CD4-positive, alpha-beta memory T cell (primary cell): ENCODE results near the gene PRLHR. TPM values are rescaled to one million over a fixed set of nuclear protein-coding genes. Genes with fewer than 3 reads are reported as not detected.

Experiments
- CTCF ChIA-PET: fragments of 350-600 bp; sonication (Branson Sonifier 250); formaldehyde crosslinking; loops from one replicate; lab custom pipeline; 2021; ENCODE audit warnings: inconsistent platforms; ENCODE audit not compliant: partially characterized antibody; lab: Charles Lee
- POLR2A ChIA-PET: fragments of 350-600 bp; sonication (Branson Sonifier 250); formaldehyde crosslinking; loops from one replicate; lab custom pipeline; 2021; ENCODE audit not compliant: partially characterized antibody; lab: Charles Lee
- DNase-seq, 5 donors: peaks; one replicate each; pipeline versions ENCODE4 v3.0.0 to v3.0.0-alpha.2; 2020 to 2022; ENCODE audit warnings: mixed read lengths in 1 of 5
- H3K27ac ChIP-seq: one replicate; pipeline ENCODE4 v1.7.0; 2013; ENCODE audit warnings: low read depth, low read length
- H3K27me3 ChIP-seq: 2 replicates; pipeline ENCODE4 v1.7.0; 2013; ENCODE audit warnings: mild to moderate bottlenecking, low read length, moderate library complexity; ENCODE audit not compliant: insufficient read depth
- H3K36me3 ChIP-seq: 2 replicates; pipeline ENCODE4 v1.7.0; 2013; ENCODE audit warnings: mild to moderate bottlenecking, low read length, moderate library complexity; ENCODE audit not compliant: insufficient read depth
- H3K4me1 ChIP-seq: 2 replicates; pipeline ENCODE4 v1.7.0; 2013; ENCODE audit warnings: mild to moderate bottlenecking, low read length, moderate library complexity; ENCODE audit not compliant: insufficient read depth
- H3K4me3 ChIP-seq, 2 donors: one replicate each; pipeline ENCODE4 v1.7.0; 2013; ENCODE audit warnings: low read length in 2 of 2, mild to moderate bottlenecking in 1 of 2
- H3K9me3 ChIP-seq, 2 donors: one replicate each; pipeline ENCODE4 v1.7.0; 2013; ENCODE audit warnings: low read length in 2 of 2, control low read depth in 1 of 2; ENCODE audit not compliant: control insufficient read depth in 1 of 2
- H3K27ac Mint-ChIP-seq, 7 donors: one replicate each; pipeline ENCODE4 v1.8.0; 2020 to 2021; ENCODE audit warnings: mixed read lengths in 7 of 7, mild to moderate bottlenecking in 6 of 7, inconsistent platforms in 3 of 7, moderate library complexity in 3 of 7
- H3K27me3 Mint-ChIP-seq, 2 donors: one replicate each; pipeline ENCODE4 v1.8.0; 2020 to 2021; ENCODE audit warnings: mixed read lengths in 2 of 2
- H3K36me3 Mint-ChIP-seq, 2 donors: one replicate each; pipeline ENCODE4 v1.8.0; 2020 to 2021; ENCODE audit warnings: mixed read lengths in 2 of 2, inconsistent platforms in 1 of 2, mild to moderate bottlenecking in 1 of 2
- H3K4me1 Mint-ChIP-seq, 4 donors: one replicate each; pipeline ENCODE4 v1.8.0; 2020 to 2021; ENCODE audit warnings: mixed read lengths in 4 of 4, mild to moderate bottlenecking in 1 of 4
- H3K4me3 Mint-ChIP-seq, 8 donors: one replicate each; pipeline ENCODE4 v1.8.0; 2020 to 2021; ENCODE audit warnings: mixed read lengths in 8 of 8, mild to moderate bottlenecking in 7 of 8, moderate library complexity in 6 of 8, inconsistent platforms in 3 of 8
- H3K9me3 Mint-ChIP-seq, 8 donors: one replicate each; pipeline ENCODE4 v1.8.0; 2020 to 2021; ENCODE audit warnings: mixed read lengths in 8 of 8, mild to moderate bottlenecking in 5 of 8, inconsistent platforms in 3 of 8, moderate library complexity in 1 of 8
- intact Hi-C: fragments of 100-400 bp; cut with micrococcal nuclease; formaldehyde crosslinking; loops from one replicate; pipeline ENCODE4 v1.15.1; 2023
- polyA plus RNA-seq, 2 donors: library from polyadenylated mRNA; unstranded; fragments of 300-500 nt; fragmentation: Illumina TruSeq; gene quantifications; one replicate each; pipeline ENCODE4 v1.2.3, GENCODE V29; 2021
- total RNA-seq, 2 experiments: library from RNA; stranded (reverse); gene quantifications; one replicate each; pipeline ENCODE4 v1.2.3, GENCODE V29; 2021

PRLHR gene
- total and polyA plus RNA-seq, 4 experiments from 2014 or later = not detected

DNA sequence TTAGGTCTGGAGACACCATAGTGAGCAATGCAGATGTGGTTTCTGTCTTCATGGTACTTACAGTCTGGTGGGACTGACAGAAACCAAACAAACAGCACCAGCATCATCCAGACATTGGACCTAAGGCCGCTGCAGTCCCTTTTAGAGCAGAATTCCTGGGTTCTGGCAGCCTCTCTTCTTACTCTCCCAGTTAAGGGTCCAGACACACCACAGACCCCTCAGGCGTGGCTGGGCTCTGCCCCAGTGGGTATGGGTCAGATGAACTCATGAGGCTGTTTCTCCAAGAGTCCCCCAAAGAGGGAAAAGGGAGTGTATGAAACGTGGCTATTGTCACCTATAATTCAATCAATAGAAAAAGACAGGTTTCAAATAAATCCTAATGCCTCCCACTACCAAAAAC, 31.3 kb downstream of the PRLHR start:
- H3K4me3 ChIP-seq = no peak overlapping the region
- H3K9me3 ChIP-seq = no peaks in the 10 kb centered on the region
- Mint-ChIP-seq H3K36me3 (no peaks in the 10 kb centered on the region), H3K27me3 (peaks cover 3 to 5% of the 10 kb centered on the region in 2 donors), H3K9me3 (peaks cover 0 to 14% (median 9%) of the 10 kb centered on the region in 8 donors), H3K4me3 (no peak overlapping the region), H3K27ac (no peak overlapping the region), H3K4me1 (peaks cover 0 to 7% (median 1%) of the 10 kb centered on the region in 4 donors)
- no peaks in the 10 kb centered on the region for H3K4me1 ChIP-seq
- ChIA-PET CTCF (interaction anchor here (1.7 to 9.4 kb wide), 2 partner anchors 9 to 156 kb away, joined by 4 to 171 read pairs; no protein-coding TSS in a partner anchor), POLR2A (no interaction called here)
- intact Hi-C loops = no loop called here
- no peaks in the 10 kb centered on the region for H3K27me3 ChIP-seq
- DNase-seq = no peak
- no peaks in the 10 kb centered on the region for H3K36me3 ChIP-seq
- H3K27ac ChIP-seq = no peak overlapping the region

GRCh38 chr10:118563373-118563890, 32.0 kb downstream of the PRLHR start:
- Histone ChIP-seq H3K4me3 (no peak overlapping the region), H3K36me3 (no peaks in the 10 kb centered on the region), H3K27me3 (no peaks in the 10 kb centered on the region), H3K27ac (no peak overlapping the region), H3K4me1 (no peaks in the 10 kb centered on the region), H3K9me3 (no peaks in the 10 kb centered on the region)
- peaks cover 0 to 14% (median 9%) of the 10 kb centered on the region in 8 donors for H3K9me3 Mint-ChIP-seq
- H3K27me3 Mint-ChIP-seq = peaks cover 3 to 6% of the 10 kb centered on the region in 2 donors
- H3K4me3 Mint-ChIP-seq = no peak overlapping the region
- peaks cover 0 to 4% (median under 1%) of the 10 kb centered on the region in 4 donors for H3K4me1 Mint-ChIP-seq
- no peaks in the 10 kb centered on the region for H3K36me3 Mint-ChIP-seq
- DNase-seq = no peak
- ChIA-PET POLR2A (no interaction called here), CTCF (interaction anchor here (1.7 to 9.4 kb wide), 2 partner anchors 10 to 156 kb away, joined by 4 to 171 read pairs; no protein-coding TSS in a partner anchor)
- intact Hi-C loops = no loop called here
- no peak overlapping the region for H3K27ac Mint-ChIP-seq

- H3K27me3 ChIP-seq = no peaks in the 10 kb centered on the region
- H3K4me3 ChIP-seq = no peak overlapping the region
- no peaks in the 10 kb centered on the region for H3K4me1 Mint-ChIP-seq
- no peak overlapping the region for H3K27ac ChIP-seq
- H3K27ac Mint-ChIP-seq = no peak overlapping the region
- H3K36me3 Mint-ChIP-seq = no peaks in the 10 kb centered on the region
- H3K36me3 ChIP-seq = no peaks in the 10 kb centered on the region
- intact Hi-C loops = no loop called here
- peaks cover 3 to 10% of the 10 kb centered on the region in 2 donors for H3K27me3 Mint-ChIP-seq
- no peaks in the 10 kb centered on the region for H3K4me1 ChIP-seq
- no peak for DNase-seq
- H3K9me3 ChIP-seq = no peaks in the 10 kb centered on the region
- POLR2A ChIA-PET = no interaction called here
- CTCF ChIA-PET = no interaction called here
- no peak overlapping the region for H3K4me3 Mint-ChIP-seq
- peaks cover 0 to 14% (median 10%) of the 10 kb centered on the region in 8 donors for H3K9me3 Mint-ChIP-seq
Observed at GRCh38 chr10:118562851-118563250, 32.6 kb downstream of the PRLHR start.

GRCh38 chr10:118557946-118558345, 37.5 kb downstream of the PRLHR start:
- CTCF ChIA-PET = interaction anchor here (1.3 to 2.6 kb wide), 2 partner anchors 11 to 14 kb away, joined by 5 to 12 read pairs; no protein-coding TSS in a partner anchor
- Histone ChIP-seq H3K36me3 (no peaks in the 10 kb centered on the region), H3K4me3 (no peak overlapping the region), H3K4me1 (no peaks in the 10 kb centered on the region), H3K27ac (no peak overlapping the region), H3K27me3 (no peaks in the 10 kb centered on the region), H3K9me3 (no peaks in the 10 kb centered on the region)
- Mint-ChIP-seq H3K36me3 (no peaks in the 10 kb centered on the region), H3K27me3 (peaks cover 15 to 31% of the 10 kb centered on the region in 2 donors), H3K9me3 (peaks cover 0 to 25% (median 15%) of the 10 kb centered on the region in 8 donors), H3K4me1 (no peaks in the 10 kb centered on the region), H3K4me3 (no peak overlapping the region), H3K27ac (no peak overlapping the region)
- POLR2A ChIA-PET = no interaction called here
- no peak for DNase-seq
- intact Hi-C loops = no loop called here

GRCh38 chr10:118551535-118552100, 43.8 kb downstream of the PRLHR start:
- H3K36me3 ChIP-seq = no peaks in the 10 kb centered on the region
- H3K9me3 ChIP-seq = no peaks in the 10 kb centered on the region
- Mint-ChIP-seq H3K27ac (no peak overlapping the region), H3K4me3 (no peak overlapping the region), H3K9me3 (peaks cover 2 to 10% (median 4%) of the 10 kb centered on the region in 8 donors), H3K36me3 (no peaks in the 10 kb centered on the region), H3K27me3 (peaks cover 28 to 33% of the 10 kb centered on the region in 2 donors), H3K4me1 (no peaks in the 10 kb centered on the region)
- DNase-seq = no peak
- peaks cover 2% of the 10 kb centered on the region for H3K27me3 ChIP-seq
- intact Hi-C loops = no loop called here
- ChIA-PET POLR2A (no interaction called here), CTCF (no interaction called here)
- H3K4me1 ChIP-seq = no peaks in the 10 kb centered on the region
- no peak overlapping the region for H3K4me3 ChIP-seq
- H3K27ac ChIP-seq = no peak overlapping the region

- CTCF ChIA-PET = interaction anchor here (0.9 kb wide), 1 partner anchor 22 kb away, joined by 3 read pairs; no protein-coding TSS in a partner anchor
- H3K36me3 Mint-ChIP-seq = no peaks in the 10 kb centered on the region
- no peak overlapping the region for H3K4me3 ChIP-seq
Observed at GRCh38 chr10:118547282-118547681, 48.2 kb downstream of the PRLHR start.

DNA sequence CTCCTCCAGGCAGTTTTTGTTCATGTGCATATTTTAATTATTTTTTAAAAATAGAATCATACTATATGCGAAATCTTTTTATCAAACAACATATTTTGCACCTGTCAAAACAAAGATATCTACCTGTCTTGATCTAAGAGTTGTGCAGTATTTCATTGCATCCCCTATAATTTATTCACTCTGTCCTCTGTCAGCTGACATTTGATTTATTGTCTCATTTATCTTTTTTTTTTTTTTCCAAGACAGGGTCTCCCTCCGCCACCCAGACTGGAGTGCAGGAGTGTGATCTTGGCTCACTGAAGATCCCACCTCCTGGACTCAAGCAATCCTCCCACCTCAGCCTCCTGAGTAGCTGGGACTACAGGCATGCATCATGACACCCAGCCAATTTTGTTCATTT, 49.0 kb downstream of the PRLHR start:
- no peaks in the 10 kb centered on the region for H3K4me1 ChIP-seq
- Mint-ChIP-seq H3K4me3 (no peak overlapping the region), H3K27me3 (peaks cover 23 to 41% of the 10 kb centered on the region in 2 donors), H3K36me3 (no peaks in the 10 kb centered on the region), H3K9me3 (no peaks in the 10 kb centered on the region), H3K4me1 (no peaks in the 10 kb centered on the region), H3K27ac (no peak overlapping the region)
- H3K27me3 ChIP-seq = peaks cover 9% of the 10 kb centered on the region
- H3K9me3 ChIP-seq = no peaks in the 10 kb centered on the region
- intact Hi-C loops = no loop called here
- no peaks in the 10 kb centered on the region for H3K36me3 ChIP-seq
- ChIA-PET POLR2A (no interaction called here), CTCF (no interaction called here)
- DNase-seq = no peak
- no peak overlapping the region for H3K4me3 ChIP-seq
- no peak overlapping the region for H3K27ac ChIP-seq

More at GRCh38 chr10:118547282-118547681, 48.2 kb downstream of the PRLHR start:
- peaks cover 28 to 45% of the 10 kb centered on the region in 2 donors for H3K27me3 Mint-ChIP-seq
- Histone ChIP-seq H3K9me3 (no peaks in the 10 kb centered on the region), H3K36me3 (no peaks in the 10 kb centered on the region), H3K27me3 (peaks cover 9% of the 10 kb centered on the region), H3K27ac (no peak overlapping the region), H3K4me1 (no peaks in the 10 kb centered on the region)
- peaks cover 0 to 2% (median 0%) of the 10 kb centered on the region in 8 donors for H3K9me3 Mint-ChIP-seq
- DNase-seq = no peak
- POLR2A ChIA-PET = no interaction called here
- no peak overlapping the region for H3K27ac Mint-ChIP-seq
- intact Hi-C loops = no loop called here
- no peak overlapping the region for H3K4me3 Mint-ChIP-seq
- no peaks in the 10 kb centered on the region for H3K4me1 Mint-ChIP-seq
